Non-pigmented ciliary epithelial cell (primary cell): ENCODE measurements around the gene MEF2A.

Experiments
- DNase-seq: peaks from one replicate; pipeline ENCODE4 v3.0.0-alpha.2; 2010; ENCODE audit warnings: low read depth

MEF2A gene

DNA sequence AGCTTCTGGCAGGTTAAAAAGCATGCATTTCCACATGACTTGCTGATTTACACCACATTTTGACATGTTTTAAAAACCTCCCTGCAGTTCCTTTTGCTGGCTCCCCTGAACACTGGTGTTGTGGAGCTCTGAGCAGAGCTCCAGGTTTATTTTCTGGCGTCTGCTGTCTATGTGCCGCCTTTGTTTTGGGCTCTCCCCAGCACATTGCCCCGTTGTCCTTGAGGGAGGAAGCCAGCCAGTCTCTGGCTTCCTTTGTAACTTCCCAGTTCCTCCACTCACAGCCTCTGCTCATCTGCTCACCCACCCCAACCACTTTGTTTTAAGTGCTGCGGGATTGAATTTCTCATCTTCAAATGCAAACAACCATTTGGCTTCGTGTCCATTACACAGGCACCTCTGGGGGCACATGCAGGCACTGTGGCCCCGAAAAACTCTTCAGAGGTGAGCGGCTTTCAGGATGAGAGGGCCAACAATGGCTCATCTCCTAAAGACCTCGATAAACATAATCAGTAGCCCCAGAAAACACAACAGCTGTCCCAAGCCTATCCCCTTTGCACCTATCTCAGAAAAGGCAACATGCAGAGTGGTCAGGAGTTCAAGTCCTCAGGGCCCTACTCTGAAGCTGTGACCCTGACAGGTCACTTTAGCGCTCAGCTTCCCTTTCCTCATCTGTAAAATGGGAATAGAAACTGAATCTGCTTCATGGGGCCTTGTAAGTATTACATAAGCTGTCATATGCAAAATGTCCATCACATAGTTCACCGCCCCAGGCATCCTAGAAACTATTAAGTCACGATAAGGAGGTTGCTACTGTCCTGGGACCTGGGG, 1.3 kb upstream of the MEF2A start:
- DNase-seq = no peak

DNA sequence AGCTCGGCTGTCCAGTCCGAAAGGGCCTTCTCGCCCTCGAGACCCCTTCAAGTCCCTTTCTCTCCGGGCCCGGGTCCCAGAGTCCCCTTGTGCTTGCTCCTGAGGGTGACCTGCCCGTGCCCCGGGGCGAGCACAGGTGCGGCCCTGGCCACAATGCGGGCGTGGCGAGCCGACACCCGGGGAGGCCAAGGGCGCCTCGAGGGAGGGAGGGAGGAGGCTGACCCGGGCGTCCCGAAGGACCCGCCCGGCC, 810 bp upstream of the MEF2A start:
- DNase-seq = no peak

DNA sequence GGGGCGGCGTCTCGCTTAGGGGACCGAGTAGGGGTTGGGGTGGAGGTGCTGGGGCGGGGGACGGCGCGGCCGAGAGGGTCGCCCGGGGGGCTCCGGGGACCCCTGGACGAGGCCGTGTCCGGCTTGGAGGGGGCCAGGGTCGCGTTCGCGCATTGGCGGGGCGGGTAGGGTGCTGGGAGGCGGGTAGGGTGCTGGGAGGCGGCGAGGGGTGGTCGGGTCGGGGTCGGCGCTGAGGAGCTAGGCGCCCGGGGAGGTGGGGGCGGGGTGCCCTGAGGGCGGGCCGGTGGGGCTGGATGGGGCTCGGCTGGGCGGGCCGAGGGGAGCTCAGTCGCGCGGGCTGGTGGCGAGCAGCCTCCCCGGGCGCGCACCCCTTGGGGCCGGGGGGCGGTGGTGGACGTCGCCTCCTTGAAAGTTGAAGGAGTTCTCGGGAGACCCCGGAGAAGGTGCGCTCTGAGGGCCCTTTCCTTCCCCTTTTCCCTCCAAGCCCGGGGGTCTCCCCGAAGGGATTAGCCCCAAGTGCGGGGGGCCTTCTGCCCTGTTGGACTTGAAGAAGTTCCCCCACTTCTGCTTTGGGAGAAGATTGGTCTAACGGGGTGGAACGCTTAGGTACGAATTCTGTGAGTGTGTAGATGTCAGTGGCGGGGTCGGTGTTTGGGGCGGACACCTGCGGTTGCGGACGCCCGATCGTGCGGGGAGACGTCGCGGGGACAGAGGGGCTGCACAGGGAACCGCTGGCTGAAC, 543 bp downstream of the MEF2A start:
- no peak for DNase-seq

DNA sequence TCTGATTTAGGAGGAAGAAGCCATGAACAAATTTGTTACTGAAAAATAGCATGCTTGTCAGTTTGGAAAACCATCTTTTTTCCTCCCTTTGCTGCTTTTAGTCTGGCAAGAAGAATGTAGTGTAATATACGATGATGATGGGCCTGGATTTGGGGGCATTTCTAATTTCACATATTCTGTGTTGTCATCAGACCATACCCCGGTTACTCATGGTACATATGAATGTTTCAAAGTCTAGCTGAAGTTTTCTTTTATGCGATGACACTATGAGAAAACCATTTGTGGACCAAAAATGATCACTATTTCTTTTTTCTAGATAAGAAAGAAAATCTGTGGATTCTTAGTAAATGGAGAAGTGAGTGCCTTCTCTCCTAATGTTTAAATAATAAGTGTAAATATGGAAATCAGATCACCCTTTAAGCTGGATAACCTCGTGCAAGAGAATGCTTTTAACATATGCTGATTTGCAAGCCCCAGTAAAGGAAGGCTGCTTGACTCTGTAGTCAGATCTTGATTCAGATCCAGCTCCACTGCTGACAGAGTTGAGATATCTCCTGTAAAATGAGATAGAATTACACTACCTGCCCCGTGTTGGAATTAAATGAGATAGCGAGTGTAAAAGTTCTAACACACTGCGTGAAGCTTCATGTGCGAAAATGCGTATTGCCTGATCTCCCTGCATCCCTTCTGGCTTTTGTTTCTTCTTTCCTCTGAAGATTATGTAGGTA, 3.0 kb downstream of the MEF2A start:
- no peak for DNase-seq

DNA sequence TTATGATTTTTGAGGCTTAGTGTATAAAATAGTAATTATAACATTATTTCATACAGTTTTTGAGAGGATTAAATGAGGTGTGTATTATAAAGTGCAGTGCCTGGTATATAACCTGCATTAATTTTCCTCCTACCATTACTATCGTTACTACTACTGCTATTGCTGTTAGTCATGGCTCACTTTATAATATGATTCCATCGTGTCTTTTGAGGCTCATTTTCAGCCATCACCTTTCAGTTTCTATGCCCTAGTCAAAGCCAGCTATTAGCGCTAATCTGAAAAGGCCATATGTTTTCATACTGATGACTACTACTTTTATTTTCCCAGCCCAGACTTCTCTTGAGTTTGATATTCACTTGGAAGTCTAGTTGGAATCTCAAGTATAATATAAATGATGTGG, 5.5 kb downstream of the MEF2A start:
- DNase-seq = no peak

DNA sequence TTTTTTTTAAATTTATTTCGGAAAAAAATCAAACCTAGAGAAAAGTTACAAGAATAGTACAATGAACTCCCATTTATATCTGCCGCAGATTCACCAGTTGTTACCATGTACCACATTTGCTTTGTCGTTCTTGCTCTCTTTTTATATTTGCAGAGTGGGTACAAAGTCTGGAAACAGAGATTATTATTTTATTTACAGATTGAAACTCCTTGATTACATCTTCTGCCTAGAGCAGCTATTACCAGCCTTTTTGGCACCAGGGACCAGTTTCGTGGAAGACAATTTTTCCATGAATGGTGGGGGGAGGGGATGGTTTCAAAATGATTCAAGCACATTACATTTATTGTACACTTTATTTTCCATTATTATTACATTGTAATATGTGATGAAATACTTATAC, 8.3 kb downstream of the MEF2A start:
- no peak for DNase-seq

DNA sequence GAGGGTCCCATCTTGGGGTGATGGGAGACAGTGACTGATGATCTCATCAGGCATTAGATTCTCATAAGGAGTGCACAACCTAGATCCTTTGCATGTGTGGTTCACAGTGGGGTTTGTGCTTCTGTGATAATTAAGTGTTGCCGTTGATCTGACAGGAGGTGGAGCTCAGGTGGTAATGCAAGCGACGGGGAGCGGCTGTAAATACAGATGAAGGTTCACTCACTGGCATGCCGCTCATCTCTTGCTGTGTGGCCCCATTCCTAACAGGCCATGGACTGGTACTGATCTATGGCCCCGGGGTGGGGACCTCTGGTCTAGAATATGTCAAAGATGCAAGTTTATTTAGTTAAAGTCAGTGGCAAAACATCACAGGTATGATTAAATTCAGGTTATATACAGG, 8.7 kb downstream of the MEF2A start:
- DNase-seq = no peak

DNA sequence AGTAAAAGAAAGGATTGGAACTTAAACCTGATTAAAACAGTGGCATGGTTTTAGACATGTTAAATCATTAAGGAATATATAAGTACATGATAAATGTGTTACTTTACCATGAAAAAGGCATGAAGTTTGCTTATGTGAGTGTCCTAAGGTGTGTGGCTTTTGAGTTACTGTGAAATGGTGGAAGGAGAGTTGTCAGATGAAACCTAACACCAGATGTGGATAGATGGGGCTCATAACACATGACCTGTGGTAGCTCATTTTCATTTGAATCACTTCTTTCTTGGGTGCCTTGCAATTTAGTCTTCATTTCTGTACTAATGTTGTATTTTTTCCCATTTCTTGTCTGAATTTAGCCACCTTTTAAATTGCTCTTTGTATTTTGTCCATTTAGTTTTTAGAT, 13.0 kb downstream of the MEF2A start:
- no peak for DNase-seq

DNA sequence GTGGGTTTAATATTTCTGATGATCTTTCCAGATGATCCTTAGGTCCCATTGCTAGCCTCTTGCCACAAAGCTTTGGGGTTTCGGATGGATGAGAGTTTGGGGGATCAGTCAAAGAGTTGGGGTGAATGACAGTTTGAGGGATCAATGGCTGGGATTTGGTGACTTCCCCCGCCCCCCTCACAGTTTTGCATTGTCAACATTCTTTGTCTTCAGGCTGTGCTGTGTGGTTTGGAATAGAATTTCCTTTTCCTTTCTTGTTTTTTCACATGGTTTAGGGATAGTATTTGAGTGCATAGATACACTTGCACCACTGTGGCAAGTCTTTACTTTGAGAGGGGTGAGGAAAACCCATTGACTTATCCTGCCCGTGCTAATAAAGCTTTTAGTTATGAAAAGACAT, 14.3 kb downstream of the MEF2A start:
- DNase-seq = no peak

DNA sequence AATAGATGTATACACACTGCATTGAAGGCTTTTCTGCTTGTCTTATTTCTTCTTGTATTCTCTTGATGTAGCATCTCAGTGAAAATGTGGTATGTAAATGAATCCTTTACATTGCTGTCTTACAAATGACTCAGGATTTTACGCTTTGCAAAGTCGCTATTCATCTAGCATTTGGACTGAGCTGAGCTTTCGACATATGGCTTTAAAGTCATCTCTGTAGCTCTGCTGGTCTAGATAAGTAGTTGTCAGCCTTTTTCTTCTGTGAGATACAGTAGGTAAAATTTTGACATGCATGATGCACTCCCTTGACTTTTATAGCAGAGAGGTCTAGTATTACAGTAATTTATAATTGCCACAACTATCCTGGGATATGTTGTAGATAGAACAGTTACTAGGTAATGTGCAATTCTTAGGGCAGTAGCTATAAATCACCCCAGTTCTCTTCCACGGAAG, 16.8 kb downstream of the MEF2A start:
- DNase-seq = no peak

DNA sequence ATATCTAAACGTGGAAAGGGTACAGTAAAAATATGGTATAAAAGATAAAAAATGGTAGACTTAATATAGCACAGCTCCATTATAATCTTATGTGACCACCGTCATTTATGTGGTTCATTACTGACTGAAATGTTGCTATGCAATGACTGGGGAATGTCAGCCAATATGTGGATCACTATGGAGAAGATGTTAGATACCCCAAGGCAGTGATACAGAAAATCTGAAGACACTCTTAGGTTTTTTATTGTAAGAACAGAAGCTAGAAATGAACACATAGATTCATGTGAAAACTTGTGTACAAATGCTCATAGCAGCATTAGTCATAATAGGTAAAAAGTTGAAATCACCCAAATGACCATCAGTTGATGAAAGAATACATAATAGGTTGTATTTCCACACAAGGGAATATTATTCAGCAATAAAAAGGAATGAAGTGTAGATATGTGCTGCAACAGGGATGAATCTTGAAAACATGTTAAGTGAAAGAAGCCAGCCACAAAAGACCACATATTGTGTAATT, 18.4 kb downstream of the MEF2A start:
- DNase-seq = no peak

DNA sequence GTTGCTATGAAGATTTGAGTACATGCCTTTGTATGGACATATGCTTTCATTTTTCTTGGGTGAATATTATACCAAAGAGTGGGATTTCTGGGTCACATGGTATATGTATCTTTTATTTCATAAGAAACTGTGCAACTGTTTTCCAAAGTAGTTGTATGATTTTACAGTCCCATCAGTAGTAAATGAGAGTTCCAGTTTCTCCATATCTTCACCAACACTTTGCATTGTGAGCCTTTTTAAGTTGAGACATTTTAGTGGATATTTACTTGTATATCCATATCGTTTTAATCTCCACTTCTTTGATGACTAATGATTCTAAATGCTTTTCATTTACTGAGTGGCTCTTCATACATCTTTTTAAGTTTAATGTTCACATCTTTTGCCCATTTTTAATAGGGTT, 20.3 kb downstream of the MEF2A start:
- no peak for DNase-seq

DNA sequence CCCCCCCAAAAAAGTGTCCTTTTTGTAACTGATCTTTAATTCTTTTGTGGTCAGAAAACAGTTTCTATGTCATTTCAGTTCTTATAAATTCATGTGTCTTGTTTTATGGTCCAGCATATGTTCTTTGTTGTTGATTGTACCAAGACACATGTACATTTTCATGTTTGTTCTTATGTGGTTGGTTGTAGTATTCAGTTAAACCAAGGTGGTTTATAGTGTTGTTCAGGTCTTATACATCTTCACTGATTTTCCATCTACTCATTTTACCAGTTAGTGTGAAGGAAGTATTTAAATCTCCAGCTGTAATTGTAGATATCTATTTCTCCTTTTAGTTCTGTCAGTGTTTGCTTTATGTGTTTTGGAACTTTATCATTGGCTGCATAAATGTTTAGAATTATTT, 24.0 kb downstream of the MEF2A start:
- no peak for DNase-seq

DNA sequence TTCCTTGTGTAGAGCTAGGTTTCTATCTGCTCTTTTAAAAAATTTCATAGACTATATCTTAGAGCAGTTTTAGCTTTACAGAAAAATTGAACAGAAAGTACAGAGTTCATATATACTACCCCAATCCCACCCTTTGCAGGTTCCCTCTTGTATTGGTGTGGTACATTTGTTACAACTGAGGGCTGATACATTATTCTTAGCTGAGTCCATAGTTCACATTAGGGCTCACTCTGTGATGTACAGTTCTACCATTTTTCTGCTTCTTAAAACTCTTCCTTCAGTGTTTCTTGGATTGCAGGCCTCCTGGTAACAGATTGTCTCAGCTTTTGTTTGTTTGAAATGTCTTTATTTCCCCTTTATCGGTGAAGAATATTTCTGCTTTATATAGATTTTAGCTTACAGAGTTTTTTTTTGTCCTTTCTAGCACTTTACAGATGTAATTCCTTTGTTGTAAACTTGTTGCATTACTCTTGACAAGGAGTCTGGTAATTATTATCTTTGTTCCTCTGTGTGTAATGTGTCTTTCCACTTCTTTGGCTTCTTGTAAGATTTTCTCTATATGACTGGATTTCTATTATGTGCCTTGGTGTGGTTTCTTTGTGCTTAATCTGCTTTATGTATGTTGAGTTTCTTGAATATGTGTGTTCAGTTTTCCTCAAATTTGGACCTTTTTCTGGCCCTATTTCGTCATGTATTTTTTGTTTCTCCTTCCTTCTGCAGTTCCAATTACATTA, 25.3 kb downstream of the MEF2A start:
- no peak for DNase-seq

DNA sequence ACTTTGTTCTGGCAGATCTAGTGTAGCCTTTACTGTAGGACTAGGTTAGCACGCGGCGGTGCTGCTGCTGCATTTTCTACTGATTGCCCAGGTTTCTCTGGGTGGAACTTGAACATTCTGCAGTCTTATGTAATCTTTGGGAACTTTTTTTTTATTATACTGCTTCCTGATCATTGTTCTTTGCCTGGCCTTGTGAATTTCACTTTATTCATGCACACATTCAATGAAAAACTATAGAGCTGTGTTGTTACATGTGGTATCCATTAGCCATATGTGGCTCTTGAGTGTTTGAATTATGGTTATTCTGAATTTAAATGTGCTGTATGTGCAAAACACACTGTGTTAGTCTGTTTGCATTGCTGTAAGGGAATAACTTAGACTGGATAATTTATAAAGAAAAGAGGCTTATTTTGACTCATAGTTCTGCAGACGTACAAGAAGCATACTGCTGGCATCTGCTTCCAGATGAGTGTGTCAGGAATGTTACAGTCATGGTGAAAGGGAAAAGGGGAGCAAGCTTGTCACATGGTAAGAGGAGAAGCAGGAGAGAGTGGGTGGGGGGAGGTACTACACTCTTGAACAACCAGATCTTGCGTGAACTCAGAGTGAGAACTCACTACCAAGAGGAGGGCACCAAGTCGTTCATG, 26.5 kb downstream of the MEF2A start:
- peak; percentile 53 for DNase-seq

DNA sequence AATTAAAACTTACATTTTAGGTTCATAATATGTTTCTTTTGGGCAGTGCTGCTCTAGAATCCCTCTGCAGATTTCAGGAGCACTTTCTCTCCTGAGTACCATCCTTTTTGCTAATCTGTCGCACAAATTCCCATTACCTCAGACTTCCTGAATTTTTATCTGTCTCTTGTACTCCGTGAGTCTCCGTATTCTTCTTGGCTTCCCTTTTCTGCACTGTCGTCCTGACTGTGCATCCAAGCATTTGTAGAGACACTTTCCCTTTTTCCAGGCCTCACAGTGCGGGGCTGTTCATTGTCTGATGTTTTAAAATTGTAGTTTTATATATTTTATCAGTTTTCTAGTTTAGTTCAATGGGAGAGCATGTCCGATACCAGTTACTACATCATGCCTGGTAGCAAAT, 27.3 kb downstream of the MEF2A start:
- no peak for DNase-seq

DNA sequence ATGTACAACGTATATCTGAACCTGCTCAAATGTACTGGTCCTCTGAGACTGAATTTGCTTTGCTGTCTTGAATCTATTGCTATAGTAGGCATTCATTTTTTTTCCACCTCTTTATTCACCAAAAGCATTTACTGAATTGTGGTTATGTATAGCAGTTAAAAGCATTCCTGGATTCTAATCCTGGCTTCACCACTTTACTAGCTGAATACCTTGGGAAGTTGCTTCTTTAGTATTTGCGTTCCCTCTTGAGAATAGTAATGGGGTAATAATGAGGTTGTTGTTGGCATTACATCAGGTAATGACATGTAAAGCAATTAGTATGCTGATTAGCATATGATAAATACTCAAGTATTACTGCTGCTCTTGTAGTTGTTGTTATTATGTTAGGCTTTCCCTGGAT, 29.1 kb downstream of the MEF2A start:
- no peak for DNase-seq

DNA sequence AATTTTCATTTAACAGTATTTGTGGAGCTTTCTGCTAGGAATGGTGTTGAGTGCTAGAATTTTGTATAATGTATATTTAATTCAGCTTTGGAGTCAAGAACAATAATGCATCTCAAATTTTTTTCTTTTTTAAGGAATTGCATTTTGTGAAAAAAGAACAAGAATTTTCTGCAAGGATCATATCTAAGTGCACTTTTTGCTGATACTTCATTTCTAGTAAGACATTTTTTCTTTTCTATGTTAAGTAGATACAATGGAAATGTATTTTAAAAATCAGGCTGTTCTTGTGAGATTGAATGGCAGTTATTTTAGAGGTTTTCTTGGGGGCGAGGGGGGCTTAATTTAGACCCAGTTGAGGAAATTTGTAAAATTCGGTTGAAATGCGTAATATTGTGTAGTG, 32.5 kb downstream of the MEF2A start:
- DNase-seq = no peak

DNA sequence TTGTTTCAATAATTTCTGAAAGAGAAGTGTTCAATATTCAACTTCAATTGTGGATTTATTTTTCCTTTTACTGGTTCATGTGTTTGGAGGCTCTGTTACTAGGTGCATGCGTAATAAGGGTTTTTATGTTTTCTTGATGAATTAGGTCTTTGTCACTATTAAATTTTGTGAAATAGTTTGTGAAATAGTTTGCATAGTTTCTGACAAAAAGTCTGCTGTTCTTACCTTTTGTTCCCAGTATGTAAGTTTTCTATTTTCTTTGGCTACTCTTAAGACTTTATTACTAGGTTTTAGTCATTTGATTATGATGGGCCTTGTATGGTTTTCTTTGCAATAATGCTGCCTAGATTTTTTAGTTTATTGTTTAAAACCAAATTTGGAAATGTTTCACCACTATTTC, 38.0 kb downstream of the MEF2A start:
- DNase-seq = no peak

DNA sequence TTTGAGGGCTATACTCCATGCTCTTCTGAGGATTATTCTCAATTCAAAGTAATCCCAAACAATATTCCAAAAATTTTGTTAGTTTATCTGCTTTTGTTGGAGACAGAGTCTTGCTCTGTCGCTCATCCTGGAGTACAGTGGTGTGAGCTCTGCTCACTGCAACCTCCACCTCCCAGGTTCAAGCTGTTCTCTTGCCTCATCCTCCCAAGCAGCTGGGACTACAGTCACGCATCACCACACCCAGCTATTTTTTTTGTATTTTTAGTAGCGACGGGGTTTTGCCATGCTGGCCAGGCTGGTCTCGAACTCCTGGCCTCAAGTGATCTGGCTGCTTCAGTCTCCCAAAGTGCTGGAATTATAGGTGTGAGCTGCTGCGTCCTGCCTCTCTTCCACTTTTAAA, 39.1 kb downstream of the MEF2A start:
- DNase-seq = no peak

DNA sequence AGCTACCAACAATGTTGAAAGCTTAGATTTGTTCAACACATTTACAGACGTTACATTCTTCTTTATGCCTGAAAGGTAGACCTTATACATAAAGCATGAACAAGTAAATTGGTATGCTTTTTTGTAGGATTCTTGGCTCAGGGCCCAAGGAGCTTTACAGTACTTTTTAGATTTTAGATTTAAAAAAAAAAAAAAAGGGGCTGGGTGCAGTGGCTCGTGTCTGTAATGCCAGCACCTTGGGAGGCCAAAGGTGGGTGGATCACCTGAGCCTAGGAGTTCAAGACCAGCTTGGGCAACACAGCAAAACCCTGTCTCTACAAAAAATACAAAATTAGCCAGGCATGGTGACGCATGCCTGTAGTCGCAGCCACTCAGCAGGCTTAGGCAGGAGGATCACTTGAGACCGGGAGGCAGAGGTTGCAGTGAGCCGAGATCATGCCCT, 39.7 kb downstream of the MEF2A start:
- no peak for DNase-seq

DNA sequence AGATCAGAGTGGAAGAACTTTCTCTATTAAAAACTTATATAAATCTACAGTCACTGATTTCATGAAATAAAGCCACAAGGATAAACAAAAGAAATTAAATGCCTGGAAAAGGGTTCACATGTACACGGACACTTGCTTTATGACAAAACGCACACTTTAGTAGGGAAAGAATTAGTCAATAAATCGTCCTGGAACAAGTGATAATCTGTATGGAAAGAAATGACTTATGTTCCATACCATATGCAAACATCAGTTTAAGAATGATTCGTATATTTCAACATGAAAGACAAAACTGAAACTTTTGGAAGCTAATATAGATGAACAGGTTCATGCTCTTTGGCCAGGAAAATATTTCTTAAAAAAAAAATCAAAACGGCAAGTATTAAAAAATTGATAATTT, 40.2 kb downstream of the MEF2A start:
- DNase-seq = no peak
